Esophagus squamous epithelium (tissue), 5 donors: Measurements from ENCODE around the gene FBLIM1. TPM values are rescaled to one million over a fixed set of nuclear protein-coding genes. Genes with fewer than 3 reads are reported as not detected.

Experiments
- DNase-seq: peaks from one replicate; lab custom pipeline; 2025; lab: John Stamatoyannopoulos, UW
- H3K27ac ChIP-seq, 4 donors: fragments of 200-600 bp; sonication (generic); one replicate each; pipeline ENCODE4 v1.5.1; 2016 to 2019; ENCODE audit warnings: mild to moderate bottlenecking in 1 of 4
- H3K27me3 ChIP-seq, 4 donors: fragments of 200-600 bp; sonication (generic); 1 replicate in 3 of 4; 2 replicates in 1 of 4; pipeline versions ENCODE4 v1.5.1 to v1.6.0; 2017 to 2021; ENCODE audit warnings: antibody characterized with exemption in 1 of 4
- H3K36me3 ChIP-seq, 3 donors: fragments of 200-600 bp; sonication (generic); one replicate each; pipeline ENCODE4 v1.5.1; 2016 to 2019
- H3K4me1 ChIP-seq, 3 donors: fragments of 200-600 bp; sonication (generic); one replicate each; pipeline ENCODE4 v1.5.1; 2017 to 2019
- H3K4me3 ChIP-seq, 4 donors: fragments of 200-600 bp; sonication (generic); 1 replicate in 3 of 4; 2 replicates in 1 of 4; pipeline ENCODE4 v1.5.1; 2016 to 2019; ENCODE audit warnings: mild to moderate bottlenecking in 2 of 4, moderate library complexity in 1 of 4
- H3K9me3 ChIP-seq, 3 donors: fragments of 200-600 bp; sonication (generic); one replicate each; pipeline ENCODE4 v1.5.1; 2016 to 2019
- CTCF ChIP-seq, 6 experiments: fragments of 450-650 bp in 4 of 6; fragments of 200-600 bp in 2 of 6; sonication (generic) in 2 of 6; IDR thresholded peaks; one replicate each; pipeline ENCODE4 v1.5.1; 2016 to 2019; ENCODE audit warnings: antibody characterized with exemption in 6 of 6, mild to moderate bottlenecking in 4 of 6, moderate library complexity in 4 of 6
- POLR2A ChIP-seq, 4 donors: fragments of 450-650 bp; IDR thresholded peaks; one replicate each; pipeline ENCODE4 v1.6.1; 2017; ENCODE audit warnings: antibody characterized with exemption in 4 of 4, mild to moderate bottlenecking in 4 of 4, moderate library complexity in 3 of 4
- WGBS, 2 donors: methylation state at CpG; one replicate each; pipeline ENCODE4 v1.1.5; 2018; 5-methylcytosine and 5-hydroxymethylcytosine counted together
- intact Hi-C: fragments of 100-400 bp; cut with DNase I; formaldehyde crosslinking; loops from one replicate; pipeline ENCODE4 v1.15.0; 2022
- total RNA-seq, 4 donors: library from RNA; depleted of rRNA; stranded (reverse); fragments of >200 nt; gene quantifications; one replicate each; pipeline ENCODE4 v1.1.0, GENCODE V29; 2016
- donor health status: DM: yes; HTN: yes; CAD: no.

FBLIM1 gene
- total RNA-seq, 4 donors from 2014 or later = 28.2 to 46.0 (median 29.4) TPM

GRCh38 chr1:15755646-15756040 is 3.0 kb upstream of the FBLIM1 start:
- peak overlapping the region; percentile 14 to 87 (median 68) for H3K27ac ChIP-seq
- no peak overlapping the region for H3K4me3 ChIP-seq
- H3K9me3 ChIP-seq = no peaks in the 10 kb centered on the region
- intact Hi-C loops = no loop called here
- peaks cover 33 to 53% (median 36%) of the 10 kb centered on the region in 3 donors for H3K4me1 ChIP-seq
- no peaks in the 10 kb centered on the region for H3K36me3 ChIP-seq
- WGBS, 2 donors = 65 to 72% methylated on average over 2 to 3 of the region's 4 CpGs
- peaks cover 0 to 33% (median 1%) of the 10 kb centered on the region in 4 donors for H3K27me3 ChIP-seq
- TF ChIP-seq CTCF (IDR thresholded peaks at IDR 0.05) (no peak), POLR2A (IDR thresholded peaks at IDR 0.05) (no peak)
- DNase-seq = no peak

- H3K27me3 ChIP-seq = peaks cover 0 to 37% (median 1%) of the 10 kb centered on the region in 4 donors
- H3K27ac ChIP-seq = peak overlapping the region; percentile 49 to 88 (median 86)
- H3K9me3 ChIP-seq = no peaks in the 10 kb centered on the region
- intact Hi-C loops = no loop called here
- no peak for DNase-seq
- WGBS, 2 donors = 40 to 47% methylated on average over 7 to 17 of the region's 21 CpGs
- H3K4me1 ChIP-seq = peaks cover 36 to 60% (median 40%) of the 10 kb centered on the region in 3 donors
- peak overlapping the region in 2 of 4 donors; percentile 15 to 85 for H3K4me3 ChIP-seq
- peak in 1 of 4 donors; percentile 47 for TF ChIP-seq POLR2A (IDR thresholded peaks at IDR 0.05)
- no peak for TF ChIP-seq CTCF (IDR thresholded peaks at IDR 0.05)
- no peaks in the 10 kb centered on the region for H3K36me3 ChIP-seq
Observed at GRCh38 chr1:15756143-15757015, 2.2 kb upstream of the FBLIM1 start.

GRCh38 chr1:15757016-15757543 is 1.5 kb upstream of the FBLIM1 start:
- Histone ChIP-seq H3K27me3 (peaks cover 0 to 37% (median 1%) of the 10 kb centered on the region in 4 donors), H3K36me3 (no peaks in the 10 kb centered on the region), H3K27ac (peak overlapping the region; percentile 86 to 90 (median 88)), H3K4me1 (peaks cover 36 to 67% (median 40%) of the 10 kb centered on the region in 3 donors), H3K4me3 (peak overlapping the region in 2 of 4 donors; percentile 15 to 85), H3K9me3 (no peaks in the 10 kb centered on the region)
- 62 to 75% methylated on average over 1 to 6 of the region's 9 CpGs for WGBS, 2 donors
- DNase-seq = no peak
- intact Hi-C loops = no loop called here
- TF ChIP-seq CTCF (IDR thresholded peaks at IDR 0.05) (no peak), POLR2A (IDR thresholded peaks at IDR 0.05) (no peak)

- peaks cover 0 to 37% (median 1%) of the 10 kb centered on the region in 4 donors for H3K27me3 ChIP-seq
- no peaks in the 10 kb centered on the region for H3K9me3 ChIP-seq
- no peaks in the 10 kb centered on the region for H3K36me3 ChIP-seq
- TF ChIP-seq CTCF (IDR thresholded peaks at IDR 0.05) (no peak), POLR2A (IDR thresholded peaks at IDR 0.05) (no peak)
- intact Hi-C loops = no loop called here
- no peak for DNase-seq
- peak overlapping the region; percentile 86 to 90 (median 88) for H3K27ac ChIP-seq
- 67% methylated on average over 4 of the region's 24 CpGs; no CpG with 5 or more reads in 1 of the 2 donors for WGBS, 2 donors
- H3K4me3 ChIP-seq = peak overlapping the region; percentile 65 to 85 (median 82)
- peaks cover 36 to 68% (median 40%) of the 10 kb centered on the region in 3 donors for H3K4me1 ChIP-seq
Observed at GRCh38 chr1:15757575-15758342, 836 bp upstream of the FBLIM1 start.
